ENCODE results near the gene THOP1. TPM values are rescaled to one million over a fixed set of nuclear protein-coding genes. Genes with fewer than 3 reads are reported as not detected.

The THOP1 gene
- total and polyA plus RNA-seq, 10 of the 15 experiments (the other 5 are each of a cell fraction or from before 2014, with no cell fraction given), result 1.9 to 270 (median 169) TPM

- H3K27me3 ChIP-seq (replicated peaks in 1 of 2; ENCODE audit: control insufficient read depth in 2 of 2, insufficient read depth in 2 of 2, low read length in 1 of 2), result no peaks in the 10 kb centered on the region
- no peaks in the 10 kb centered on the region for H3K9me3 ChIP-seq (replicated peaks; ENCODE audit: control insufficient read depth, insufficient read depth, low read length)
- H3K9ac ChIP-seq (ENCODE audit: control insufficient read depth, insufficient read depth, low read length), result no peak overlapping the region
- no peak overlapping the region for H3K4me3 ChIP-seq
- intact Hi-C loops (cut with micrococcal nuclease; ENCODE audit: unreplicated experiment) (no loop called here), in situ Hi-C loops (cut with MboI) (no loop called here)
- no peak overlapping the region for H3K27ac ChIP-seq (ENCODE audit: control insufficient read depth, insufficient read depth)
- no peak for ATAC-seq
- BruUV-seq (replicated peaks), result no TSS peak
- no peak for FAIRE-seq
- no peak overlapping the region for H3K4me2 ChIP-seq (ENCODE audit: control insufficient read depth, insufficient read depth)
- H3K36me3 ChIP-seq (ENCODE audit: control insufficient read depth in 2 of 2, insufficient read depth in 2 of 2, low read length in 1 of 2), result peaks cover 6 to 10% of the 10 kb centered on the region in 2 experiments; a peak in 3 of 4 replicates
- no peak for TF ChIP-seq RUNX3 (IDR thresholded peaks at IDR 0.05; ENCODE audit: low read length)
- no peak for TF ChIP-seq RFX5 (IDR thresholded peaks at IDR 0.05; ENCODE audit: low read depth, low read length)
- TF ChIP-seq ATF7 (IDR thresholded peaks at IDR 0.05; ENCODE audit: low read depth), result no peak
- TF ChIP-seq BMI1 (IDR thresholded peaks at IDR 0.05; ENCODE audit: borderline replicate concordance), result no peak
- TF ChIP-seq SPI1 (IDR thresholded peaks at IDR 0.05; ENCODE audit: borderline replicate concordance, insufficient read depth, low read depth, low read length), result no peak
- 92% methylated on average over 13 of the region's 13 CpGs for WGBS (ENCODE audit: insufficient coverage, insufficient replicate concordance, low lambda C conversion rate, missing lambda C conversion rate)
- POLR2A ChIA-PET, result no interaction called here
- SMC1A ChIA-PET (ENCODE audit: uncharacterized antibody, unreplicated experiment), result no interaction called here
- RAD21 ChIA-PET (ENCODE audit: unreplicated experiment), result no interaction called here
- CTCF ChIA-PET, result no interaction called here
- H3K79me2 ChIP-seq (ENCODE audit: control insufficient read depth, insufficient read depth, low read length), result no peaks in the 10 kb centered on the region; the same call in 1 of the 2 replicates
- H2AFZ ChIP-seq (ENCODE audit: control insufficient read depth, low read depth, low read length), result no peak overlapping the region
- no peaks in the 10 kb centered on the region for H3K4me1 ChIP-seq (ENCODE audit: control insufficient read depth, insufficient read depth, low read length)
- no peak for DNase-seq (ENCODE audit: low read depth, low spot score)
- no peaks in the 10 kb centered on the region for H4K20me1 ChIP-seq (ENCODE audit: control insufficient read depth, insufficient read depth)
Observed at GRCh38 chr19:2815191-2815614, 29.9 kb downstream of the THOP1 start.

- Histone ChIP-seq H3K4me1 (ENCODE audit: control insufficient read depth, insufficient read depth, low read length) (no peaks in the 10 kb centered on the region), H3K4me2 (ENCODE audit: control insufficient read depth, insufficient read depth) (no peak overlapping the region), H2AFZ (ENCODE audit: control insufficient read depth, low read depth, low read length) (no peak overlapping the region), H3K27me3 (replicated peaks in 1 of 2; ENCODE audit: control insufficient read depth in 2 of 2, insufficient read depth in 2 of 2, low read length in 1 of 2) (no peaks in the 10 kb centered on the region), H3K79me2 (ENCODE audit: control insufficient read depth, insufficient read depth, low read length) (no peaks in the 10 kb centered on the region; the same call in 1 of the 2 replicates), H3K4me3 (no peak overlapping the region), H4K20me1 (ENCODE audit: control insufficient read depth, insufficient read depth) (no peaks in the 10 kb centered on the region), H3K27ac (ENCODE audit: control insufficient read depth, insufficient read depth) (no peak overlapping the region), H3K9ac (ENCODE audit: control insufficient read depth, insufficient read depth, low read length) (no peak overlapping the region), H3K36me3 (ENCODE audit: control insufficient read depth in 2 of 2, insufficient read depth in 2 of 2, low read length in 1 of 2) (peaks cover 4 to 10% of the 10 kb centered on the region in 2 experiments; a peak in 3 of 4 replicates), H3K9me3 (replicated peaks; ENCODE audit: control insufficient read depth, insufficient read depth, low read length) (no peaks in the 10 kb centered on the region)
- ChIA-PET CTCF (no interaction called here), POLR2A (no interaction called here), RAD21 (ENCODE audit: unreplicated experiment) (no interaction called here), SMC1A (ENCODE audit: uncharacterized antibody, unreplicated experiment) (no interaction called here)
- ATAC-seq (no peak), DNase-seq (ENCODE audit: low read depth, low spot score) (no peak), FAIRE-seq (no peak)
- BruUV-seq (replicated peaks), result no TSS peak
- 77% methylated on average over 15 of the region's 15 CpGs for WGBS (ENCODE audit: insufficient coverage, insufficient replicate concordance, low lambda C conversion rate, missing lambda C conversion rate)
- intact Hi-C loops (cut with micrococcal nuclease; ENCODE audit: unreplicated experiment) (no loop called here), in situ Hi-C loops (cut with MboI) (no loop called here)
- TF ChIP-seq HCFC1 (IDR thresholded peaks at IDR 0.05; ENCODE audit: low read length), result no peak
- TF ChIP-seq STAT1 (conservative IDR thresholded peaks at IDR 0.05), result no peak
- TF ChIP-seq TCF12 (IDR thresholded peaks at IDR 0.05; ENCODE audit: low read depth, low read length), result no peak
Observed at GRCh38 chr19:2815923-2816322, 30.6 kb downstream of the THOP1 start.

Data from GM12878 (cell line).